Naive B cell (primary cell): ENCODE measurements around the gene PHF21B. TPM values are rescaled to one million over a fixed set of nuclear protein-coding genes. Genes with fewer than 3 reads are reported as not detected.

Source experiments
- ATAC-seq, 2 donors: fragments of 150-1000 bp; cut with Tn5 transposase; 2 replicates each; pipeline ENCODE4 v1.10.0; 2021; ENCODE audit warnings: low read depth in 2 of 2, mild to moderate bottlenecking in 2 of 2, moderate library complexity in 2 of 2
- DNase-seq: peaks from one replicate; pipeline ENCODE4 v3.0.0; 2022
- H3K27ac Mint-ChIP-seq, 6 donors: one replicate each; pipeline ENCODE4 v1.8.0; 2020 to 2022; ENCODE audit warnings: mild to moderate bottlenecking in 6 of 6, mixed read lengths in 6 of 6, moderate library complexity in 5 of 6, inconsistent platforms in 2 of 6
- H3K27me3 Mint-ChIP-seq, 3 donors: one replicate each; pipeline ENCODE4 v1.8.0; 2021 to 2022; ENCODE audit warnings: mixed read lengths in 3 of 3, mild to moderate bottlenecking in 1 of 3
- H3K36me3 Mint-ChIP-seq, 2 donors: one replicate each; pipeline ENCODE4 v1.8.0; 2020 to 2022; ENCODE audit warnings: mixed read lengths in 2 of 2, inconsistent platforms in 1 of 2, mild to moderate bottlenecking in 1 of 2
- H3K4me1 Mint-ChIP-seq, 3 donors: one replicate each; pipeline ENCODE4 v1.8.0; 2020 to 2022; ENCODE audit warnings: mixed read lengths in 3 of 3, inconsistent platforms in 1 of 3, mild to moderate bottlenecking in 1 of 3, moderate library complexity in 1 of 3
- H3K4me3 Mint-ChIP-seq, 8 donors: one replicate each; pipeline ENCODE4 v1.8.0; 2020 to 2022; ENCODE audit warnings: mild to moderate bottlenecking in 8 of 8, mixed read lengths in 8 of 8, moderate library complexity in 8 of 8, inconsistent platforms in 2 of 8
- H3K9me3 Mint-ChIP-seq, 7 donors: one replicate each; pipeline ENCODE4 v1.8.0; 2020 to 2022; ENCODE audit warnings: mixed read lengths in 7 of 7, mild to moderate bottlenecking in 5 of 7, inconsistent platforms in 2 of 7, moderate library complexity in 1 of 7
- polyA plus RNA-seq, 6 donors: library from polyadenylated mRNA; unstranded; fragments of 300-500 nt; fragmentation: Illumina TruSeq; gene quantifications; one replicate each; pipeline ENCODE4 v1.2.3, GENCODE V29; 2021; ENCODE audit warnings: low read depth in 6 of 6

Gene PHF21B
- polyA plus RNA-seq, 6 donors from 2014 or later = not detected

- Mint-ChIP-seq H3K4me1 (peaks cover 0 to 4% (median 0%) of the 10 kb centered on the region in 3 donors), H3K4me3 (no peak overlapping the region), H3K9me3 (peaks cover 0 to 4% (median 0%) of the 10 kb centered on the region in 7 donors), H3K36me3 (no peaks in the 10 kb centered on the region), H3K27ac (no peak overlapping the region), H3K27me3 (peaks cover 10 to 34% (median 31%) of the 10 kb centered on the region in 3 donors)
- DNase-seq (no peak), ATAC-seq (no peak)
Observed at GRCh38 chr22:44995105-44995514, 14.7 kb downstream of the PHF21B start.

- H3K4me1 Mint-ChIP-seq = peaks cover 0 to 4% (median 0%) of the 10 kb centered on the region in 3 donors
- ATAC-seq (no peak), DNase-seq (no peak)
- peaks cover 10 to 31% (median 29%) of the 10 kb centered on the region in 3 donors for H3K27me3 Mint-ChIP-seq
- peaks cover 0 to 4% (median 0%) of the 10 kb centered on the region in 7 donors for H3K9me3 Mint-ChIP-seq
- no peak overlapping the region for H3K4me3 Mint-ChIP-seq
- peak overlapping the region in 1 of 6 donors; percentile 7 for H3K27ac Mint-ChIP-seq
- H3K36me3 Mint-ChIP-seq = no peaks in the 10 kb centered on the region
Observed at GRCh38 chr22:44994399-44995104, 15.3 kb downstream of the PHF21B start.

DNA sequence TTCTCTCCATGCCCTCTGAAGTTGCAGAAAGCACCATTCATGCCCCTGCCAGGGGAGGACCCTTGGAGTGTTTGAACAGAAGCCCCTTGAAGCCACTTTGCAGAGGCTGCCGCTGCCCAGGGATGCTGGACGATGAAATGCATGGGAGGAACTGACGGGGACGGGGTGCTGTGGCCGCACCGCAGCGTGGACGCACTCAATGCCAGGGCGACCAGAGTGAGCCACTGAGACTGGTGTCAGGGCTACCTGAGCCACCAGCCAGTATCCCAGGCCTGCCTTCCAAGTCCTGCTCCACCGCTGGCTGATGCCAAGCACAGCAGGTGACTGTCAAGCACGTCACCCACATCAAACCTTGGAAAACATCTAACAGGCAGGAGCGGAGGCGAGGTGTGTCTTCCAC is 17.6 kb downstream of the PHF21B start:
- Mint-ChIP-seq H3K9me3 (peaks cover 0 to 4% (median 0%) of the 10 kb centered on the region in 7 donors), H3K36me3 (no peaks in the 10 kb centered on the region), H3K27me3 (peaks cover 4 to 29% (median 25%) of the 10 kb centered on the region in 3 donors), H3K4me3 (peak overlapping the region in 1 of 8 donors; percentile 2), H3K27ac (no peak overlapping the region), H3K4me1 (peaks cover 0 to 4% (median 0%) of the 10 kb centered on the region in 3 donors)
- no peak for ATAC-seq
- no peak for DNase-seq

DNA sequence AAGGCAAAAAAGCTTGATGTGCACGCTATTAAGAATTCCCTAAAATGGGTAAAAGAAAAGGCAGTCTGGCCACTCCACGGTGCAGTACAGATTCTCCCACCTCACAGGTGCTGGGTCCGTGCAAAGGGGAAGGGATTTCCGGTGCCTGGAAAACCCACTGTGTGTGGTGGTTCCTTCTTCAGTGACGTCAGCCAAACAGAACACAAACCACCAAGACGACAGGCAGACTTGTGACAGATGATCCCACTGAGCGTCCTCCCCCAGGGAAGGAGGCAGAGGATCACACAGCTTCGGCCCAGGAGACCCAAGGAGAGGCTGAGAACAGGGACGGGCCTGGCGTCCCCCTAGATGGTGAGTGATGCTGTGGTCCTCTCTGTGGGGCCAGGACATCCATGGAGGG is 18.6 kb downstream of the PHF21B start:
- H3K27me3 Mint-ChIP-seq = peaks cover 0 to 20% (median 18%) of the 10 kb centered on the region in 3 donors
- H3K4me3 Mint-ChIP-seq = no peak overlapping the region
- no peaks in the 10 kb centered on the region for H3K4me1 Mint-ChIP-seq
- H3K27ac Mint-ChIP-seq = peak overlapping the region in 1 of 6 donors; percentile 37
- no peaks in the 10 kb centered on the region for H3K36me3 Mint-ChIP-seq
- H3K9me3 Mint-ChIP-seq = peaks cover 0 to 2% (median 0%) of the 10 kb centered on the region in 7 donors
- no peak for ATAC-seq
- DNase-seq = no peak

- no peaks in the 10 kb centered on the region for H3K4me1 Mint-ChIP-seq
- no peaks in the 10 kb centered on the region for H3K36me3 Mint-ChIP-seq
- peaks cover 0 to 18% (median 17%) of the 10 kb centered on the region in 3 donors for H3K27me3 Mint-ChIP-seq
- DNase-seq = no peak
- H3K27ac Mint-ChIP-seq = no peak overlapping the region
- H3K9me3 Mint-ChIP-seq = peaks cover 0 to 2% (median 0%) of the 10 kb centered on the region in 7 donors
- H3K4me3 Mint-ChIP-seq = no peak overlapping the region
- no peak for ATAC-seq
Observed at GRCh38 chr22:44990810-44991209, 19.0 kb downstream of the PHF21B start.

DNA sequence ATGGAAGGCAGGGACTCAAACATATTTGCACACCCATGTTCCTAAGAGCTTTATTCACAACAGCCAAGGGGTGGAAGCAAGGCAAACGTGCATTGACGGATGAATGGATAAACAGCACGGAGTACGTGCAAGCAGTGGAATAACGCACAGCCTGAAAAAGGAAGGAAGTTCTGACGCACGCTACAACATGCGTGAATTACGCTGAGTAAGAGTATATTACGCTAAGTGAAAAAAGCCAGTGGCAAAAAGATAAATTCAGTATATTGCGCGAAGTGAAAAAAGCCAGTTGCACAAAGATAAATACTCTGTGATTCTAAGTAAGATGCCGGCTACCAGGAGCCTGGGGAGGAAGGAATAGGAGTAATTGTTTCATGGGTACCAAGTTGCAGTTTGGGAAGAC is 19.5 kb downstream of the PHF21B start:
- DNase-seq (no peak), ATAC-seq (no peak)
- peaks cover 0 to 18% (median 17%) of the 10 kb centered on the region in 3 donors for H3K27me3 Mint-ChIP-seq
- H3K27ac Mint-ChIP-seq = no peak overlapping the region
- no peak overlapping the region for H3K4me3 Mint-ChIP-seq
- H3K4me1 Mint-ChIP-seq = no peaks in the 10 kb centered on the region
- H3K9me3 Mint-ChIP-seq = peaks cover 0 to 2% (median 0%) of the 10 kb centered on the region in 7 donors
- no peaks in the 10 kb centered on the region for H3K36me3 Mint-ChIP-seq

GRCh38 chr22:44988671-44989070 is 21.1 kb downstream of the PHF21B start:
- Mint-ChIP-seq H3K9me3 (peaks cover 0 to 5% (median 2%) of the 10 kb centered on the region in 7 donors), H3K36me3 (no peaks in the 10 kb centered on the region), H3K4me3 (no peak overlapping the region), H3K4me1 (no peaks in the 10 kb centered on the region), H3K27ac (no peak overlapping the region), H3K27me3 (peaks cover 0 to 18% (median 11%) of the 10 kb centered on the region in 3 donors)
- DNase-seq (no peak), ATAC-seq (no peak)

- no peak for ATAC-seq
- Mint-ChIP-seq H3K4me3 (no peak overlapping the region), H3K4me1 (no peaks in the 10 kb centered on the region), H3K27ac (no peak overlapping the region), H3K9me3 (peaks cover 0 to 6% (median 2%) of the 10 kb centered on the region in 7 donors), H3K36me3 (no peaks in the 10 kb centered on the region), H3K27me3 (peaks cover 0 to 18% (median 11%) of the 10 kb centered on the region in 3 donors)
- no peak for DNase-seq
Observed at GRCh38 chr22:44986926-44987325, 22.9 kb downstream of the PHF21B start.

DNA sequence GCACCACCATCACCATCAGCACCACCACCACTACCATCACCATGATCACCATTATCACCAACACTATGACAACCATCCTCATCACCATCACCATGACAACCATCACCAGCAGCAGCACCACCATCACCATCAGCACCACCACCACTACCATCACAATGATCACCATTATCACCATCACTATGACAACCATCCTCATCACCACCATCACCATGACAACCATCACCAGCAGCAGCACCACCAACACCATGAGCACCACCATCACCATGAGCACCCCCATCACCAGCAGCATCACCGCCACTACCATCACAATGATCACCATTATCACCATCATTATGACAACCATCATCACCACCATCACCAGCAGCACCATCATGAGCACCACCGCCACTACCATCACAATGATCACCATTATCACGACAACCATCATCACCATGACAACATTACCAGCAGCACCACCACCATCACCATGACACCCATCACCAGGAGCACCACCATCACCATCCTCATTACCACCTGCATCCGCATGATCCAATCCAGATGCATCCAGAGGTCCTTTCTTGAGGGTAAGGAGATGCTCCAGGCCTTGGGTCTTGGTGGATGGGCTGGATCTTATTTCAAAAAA is 23.8 kb downstream of the PHF21B start:
- Mint-ChIP-seq H3K27ac (no peak overlapping the region), H3K36me3 (no peaks in the 10 kb centered on the region), H3K4me3 (no peak overlapping the region)

GRCh38 chr22:44983878-44984482 is 25.8 kb downstream of the PHF21B start:
- Mint-ChIP-seq H3K4me1 (no peaks in the 10 kb centered on the region), H3K4me3 (no peak overlapping the region), H3K36me3 (no peaks in the 10 kb centered on the region), H3K9me3 (peaks cover 0 to 6% (median 2%) of the 10 kb centered on the region in 7 donors), H3K27ac (no peak overlapping the region), H3K27me3 (peaks cover 3 to 28% (median 19%) of the 10 kb centered on the region in 3 donors)
- DNase-seq (no peak), ATAC-seq (no peak)

More for the DNA sequence above, 23.8 kb downstream of the PHF21B start:
- H3K4me1 Mint-ChIP-seq = no peaks in the 10 kb centered on the region
- H3K27me3 Mint-ChIP-seq = peaks cover 0 to 19% (median 12%) of the 10 kb centered on the region in 3 donors
- no peak for DNase-seq
- no peak for ATAC-seq
- H3K9me3 Mint-ChIP-seq = peaks cover 0 to 6% (median 2%) of the 10 kb centered on the region in 7 donors

DNA sequence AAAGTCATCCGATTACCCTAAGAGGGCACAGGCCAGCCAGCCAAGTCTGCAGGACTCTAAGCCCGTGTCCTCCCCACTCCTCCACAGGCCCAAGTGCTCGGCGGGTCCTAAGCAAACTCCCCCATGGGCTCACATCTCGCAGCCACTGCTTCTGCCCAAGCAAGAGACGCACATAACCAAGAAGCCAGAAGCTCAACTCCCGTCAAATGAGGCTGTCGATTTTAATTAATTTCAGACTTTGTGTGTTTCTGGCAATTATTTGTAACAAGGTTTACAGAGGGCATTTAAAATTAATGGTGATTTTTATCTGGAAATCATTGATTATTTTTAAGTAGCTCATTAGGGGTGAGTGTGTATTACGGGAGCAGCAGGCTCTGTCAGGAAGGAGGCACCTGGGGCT is 27.4 kb downstream of the PHF21B start:
- H3K9me3 Mint-ChIP-seq = peaks cover 0 to 6% (median 1%) of the 10 kb centered on the region in 7 donors
- H3K4me1 Mint-ChIP-seq = no peaks in the 10 kb centered on the region
- no peak overlapping the region for H3K27ac Mint-ChIP-seq
- H3K27me3 Mint-ChIP-seq = peaks cover 3 to 17% (median 17%) of the 10 kb centered on the region in 3 donors
- DNase-seq = no peak
- no peaks in the 10 kb centered on the region for H3K36me3 Mint-ChIP-seq
- H3K4me3 Mint-ChIP-seq = no peak overlapping the region
- ATAC-seq = no peak

GRCh38 chr22:44981857-44982256 is 27.9 kb downstream of the PHF21B start:
- no peak overlapping the region for H3K4me3 Mint-ChIP-seq
- no peak overlapping the region for H3K27ac Mint-ChIP-seq
- H3K9me3 Mint-ChIP-seq = peaks cover 0 to 6% (median 1%) of the 10 kb centered on the region in 7 donors
- no peak for ATAC-seq
- no peak for DNase-seq
- no peaks in the 10 kb centered on the region for H3K36me3 Mint-ChIP-seq
- H3K27me3 Mint-ChIP-seq = peaks cover 3 to 17% (median 17%) of the 10 kb centered on the region in 3 donors
- H3K4me1 Mint-ChIP-seq = no peaks in the 10 kb centered on the region

- no peaks in the 10 kb centered on the region for H3K36me3 Mint-ChIP-seq
Observed at GRCh38 chr22:44979154-44979553, 30.7 kb downstream of the PHF21B start.

More at GRCh38 chr22:44979154-44979553, 30.7 kb downstream of the PHF21B start:
- H3K4me1 Mint-ChIP-seq = no peaks in the 10 kb centered on the region
- no peak overlapping the region for H3K4me3 Mint-ChIP-seq
- peak overlapping the region in 1 of 6 donors; percentile 93 for H3K27ac Mint-ChIP-seq
- ATAC-seq (no peak), DNase-seq (no peak)
- H3K27me3 Mint-ChIP-seq = peaks cover 3 to 17% (median 17%) of the 10 kb centered on the region in 3 donors
- peaks cover 0 to 5% (median 3%) of the 10 kb centered on the region in 7 donors for H3K9me3 Mint-ChIP-seq
